Stimulated activated CD8-positive, alpha-beta memory T cell treated with anti-CD3 and anti-CD28 coated beads, Interleukin-2, amount 100 ng/mL, for 48 hours (primary cell): ENCODE results near the gene EPHA4.

Experiments
- DNase-seq, 2 donors: peaks; one replicate each; pipeline ENCODE4 v3.0.0-alpha.2; 2020; ENCODE audit warnings: low read depth in 2 of 2

EPHA4 gene

GRCh38 chr2:221571551-221572218 is 419 bp downstream of the EPHA4 start:
- no peak for DNase-seq

- DNase-seq = peak in 1 of 2 donors; percentile 1
Measured at GRCh38 chr2:221571025-221571550, 1.0 kb downstream of the EPHA4 start.

GRCh38 chr2:221570321-221570935 is 1.7 kb downstream of the EPHA4 start:
- DNase-seq = no peak

- DNase-seq = no peak
Measured at GRCh38 chr2:221569871-221570270, 2.2 kb downstream of the EPHA4 start.

- DNase-seq = no peak
Measured at GRCh38 chr2:221569425-221569845, 2.7 kb downstream of the EPHA4 start.

GRCh38 chr2:221568299-221568698 is 3.8 kb downstream of the EPHA4 start:
- DNase-seq = no peak

GRCh38 chr2:221567809-221568208 is 4.3 kb downstream of the EPHA4 start:
- DNase-seq = no peak

GRCh38 chr2:221567231-221567760 is 4.8 kb downstream of the EPHA4 start:
- no peak for DNase-seq

- no peak for DNase-seq
Measured at GRCh38 chr2:221563270-221563985, 8.7 kb downstream of the EPHA4 start.

- no peak for DNase-seq
Measured at GRCh38 chr2:221562226-221562625, 9.9 kb downstream of the EPHA4 start.

- DNase-seq = no peak
Measured at GRCh38 chr2:221561770-221562169, 10.3 kb downstream of the EPHA4 start.

GRCh38 chr2:221559991-221560390 is 12.1 kb downstream of the EPHA4 start:
- no peak for DNase-seq

- DNase-seq = no peak
Measured at GRCh38 chr2:221558107-221558506, 14.0 kb downstream of the EPHA4 start.

GRCh38 chr2:221555494-221555846 is 16.6 kb downstream of the EPHA4 start:
- no peak for DNase-seq

- DNase-seq = no peak
Measured at GRCh38 chr2:221554769-221555493, 17.2 kb downstream of the EPHA4 start.

GRCh38 chr2:221553333-221553732 is 18.8 kb downstream of the EPHA4 start:
- DNase-seq = no peak

GRCh38 chr2:221552291-221552690 is 19.8 kb downstream of the EPHA4 start:
- DNase-seq = no peak

GRCh38 chr2:221551864-221552263 is 20.2 kb downstream of the EPHA4 start:
- DNase-seq = no peak

- no peak for DNase-seq
Measured at GRCh38 chr2:221549143-221549542, 23.0 kb downstream of the EPHA4 start.

GRCh38 chr2:221546505-221547225 is 25.4 kb downstream of the EPHA4 start:
- DNase-seq = no peak

GRCh38 chr2:221541131-221541735 is 30.9 kb downstream of the EPHA4 start:
- no peak for DNase-seq
